HL-60/S4 (cell line): ENCODE data around the gene CCDC28A.

Experiments
- in situ Hi-C: fragments of 300-500 bp; cut with MboI; formaldehyde crosslinking; loops from 2 replicates; pipeline ENCODE4 v1.14.3; 2022; ENCODE audit warnings: low sequenced_read_pairs

Gene CCDC28A

DNA sequence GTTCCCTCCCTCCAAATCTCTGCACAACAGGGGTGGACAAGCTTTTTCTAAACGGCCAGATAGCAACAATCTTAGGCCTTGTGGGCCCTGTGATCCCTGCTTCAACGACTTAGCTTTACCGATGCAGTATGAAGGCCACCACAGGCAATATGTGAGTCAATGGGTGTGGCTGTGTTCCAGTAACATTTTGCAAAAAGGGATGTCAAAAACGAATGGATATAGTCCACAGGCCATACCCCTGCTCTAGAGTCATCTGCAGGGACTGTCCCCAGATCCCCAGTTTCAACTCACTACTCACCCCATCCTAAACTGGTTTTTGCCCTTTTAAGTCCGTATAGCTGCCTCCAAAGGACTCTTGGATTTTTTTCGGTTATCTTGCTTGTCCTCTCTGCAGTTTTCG is 56.7 kb downstream of the CCDC28A start:
- in situ Hi-C loops = no loop called here

DNA sequence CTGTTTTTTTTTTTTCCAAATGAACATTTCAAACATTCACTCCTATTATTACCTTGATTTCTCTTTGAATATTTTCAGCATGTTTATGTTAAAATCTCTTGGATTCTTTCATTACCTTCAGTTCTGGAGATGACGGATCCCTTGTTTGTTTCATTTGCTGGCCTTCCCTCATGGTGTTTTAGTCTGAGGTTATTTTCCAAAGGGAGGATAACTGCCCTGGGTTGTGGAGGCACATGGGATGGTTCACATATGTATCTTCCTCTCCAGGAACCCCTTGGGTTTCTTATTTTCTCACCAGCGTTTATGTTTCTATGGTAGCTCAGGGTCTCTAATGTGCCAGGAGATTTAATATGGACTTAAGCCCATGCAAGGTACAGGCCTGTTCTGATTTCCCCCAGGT is 58.6 kb downstream of the CCDC28A start:
- in situ Hi-C loops = no loop called here

DNA sequence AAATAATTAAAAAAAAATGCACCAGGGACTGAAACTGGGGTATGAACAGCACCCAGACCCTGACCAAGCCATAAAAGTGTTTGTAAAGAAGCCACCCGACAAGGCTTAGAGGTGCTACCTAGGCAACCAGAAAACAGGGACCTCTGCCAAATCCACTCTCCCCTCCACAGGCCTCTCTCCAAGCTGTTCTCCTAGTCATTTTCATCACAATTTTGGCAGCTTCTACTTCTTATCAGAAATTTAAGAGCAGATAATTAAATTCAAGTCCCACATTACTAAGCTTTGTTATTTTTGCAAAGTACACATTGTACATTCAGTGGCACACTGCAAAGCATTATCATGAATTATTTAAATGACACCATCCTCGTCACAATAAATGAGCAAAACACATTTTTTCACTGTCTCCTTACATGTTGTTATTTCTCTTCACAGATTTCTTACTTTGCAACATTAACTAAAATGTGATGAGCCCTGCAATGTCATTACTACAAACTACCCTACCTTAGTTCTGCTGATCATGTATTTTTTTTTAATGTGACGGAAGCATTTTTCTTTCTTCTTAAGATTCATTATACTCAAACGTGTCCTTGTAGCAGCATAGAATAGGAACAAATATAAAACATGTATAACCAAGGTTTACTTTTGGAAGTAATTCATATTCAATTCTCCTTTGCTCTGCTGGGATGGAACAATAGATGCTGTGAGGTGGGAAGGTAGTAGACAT is 60.4 kb downstream of the CCDC28A start:
- in situ Hi-C loops = no loop called here

- in situ Hi-C loops = no loop called here
These were observed 63.7 kb downstream of the CCDC28A start for GRCh38 chr6:138837246-138837645.
